ENCODE measurements around the gene MACROH2A1.

DNA sequence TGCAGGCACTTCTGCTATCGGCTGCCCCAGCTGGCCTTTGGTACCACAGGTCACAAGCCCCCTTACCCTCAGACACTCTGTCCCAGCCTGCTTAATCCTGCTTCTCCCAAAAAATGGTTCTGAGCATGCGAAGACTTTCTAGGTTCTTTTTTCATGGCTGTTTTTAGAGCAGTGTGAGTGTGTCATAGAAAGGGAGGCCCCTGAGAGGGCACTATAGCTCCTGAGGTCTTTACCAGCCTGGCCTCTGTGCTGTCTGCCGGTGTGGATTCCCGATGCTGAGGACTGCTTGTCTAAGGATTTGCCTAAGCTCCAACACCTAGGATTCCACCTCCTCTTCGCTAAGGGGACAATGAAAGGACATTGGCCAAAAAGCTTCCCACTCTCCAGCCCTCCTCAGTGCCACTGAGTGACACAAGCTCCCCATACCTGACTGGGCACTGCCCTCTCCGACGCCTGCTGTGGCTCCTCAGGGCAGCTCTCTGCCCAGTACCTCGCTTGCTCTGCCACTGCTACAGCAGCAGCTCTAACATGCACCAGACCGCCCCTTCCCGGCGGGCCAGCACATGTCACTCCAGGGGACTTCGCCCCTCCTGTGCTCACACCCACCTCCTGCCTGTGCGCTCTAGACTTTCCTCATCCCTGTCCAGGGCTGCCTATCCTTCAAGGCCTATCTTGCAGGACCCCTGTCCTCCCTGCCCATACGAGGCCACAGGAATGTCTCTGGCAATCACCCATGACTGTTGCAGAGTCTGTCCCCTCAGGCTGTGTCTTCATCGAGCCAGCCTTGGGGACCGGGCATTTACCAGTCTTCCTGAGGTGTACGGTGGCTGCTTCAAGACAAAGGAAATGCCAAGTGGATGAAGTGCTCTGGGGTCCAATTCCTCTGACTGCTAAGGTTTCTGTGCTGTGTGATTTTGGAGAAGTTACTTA, 21.0 kb downstream of the MACROH2A1 start:
- TF ChIP-seq POLR2A (IDR thresholded peaks at IDR 0.05; ENCODE audit: low read depth, low read length): no peak
- no peak for TF ChIP-seq TAF1 (IDR thresholded peaks at IDR 0.05; ENCODE audit: borderline replicate concordance, low read depth, low read length)
